Stimulated activated naive CD8-positive, alpha-beta T cell treated with anti-CD3 and anti-CD28 coated beads, Interleukin-15, Interleukin-2, amounts not matched to agents 100 U/mL and 50 U/mL, for 24 hours (primary cell): ENCODE measurements around the gene TTC8.
"Not testable (repeated sequence)": the region's sequence is repeated elsewhere in the genome, so short reads cannot be mapped to it uniquely, and the experiment has no call there.

ENCODE experiments used
- ATAC-seq: fragments of 150-1000 bp; cut with Tn5 transposase; one replicate; pipeline ENCODE4 v1.10.0; 2021
- DNase-seq: peaks from one replicate; pipeline ENCODE4 v3.0.0; 2021

The TTC8 gene

GRCh38 chr14:88824314-88825077 is at the start of gene TTC8:
Gene TTC8 (plus strand): TSS chr14:88824651. CDS start chr14:88824708, 57 bp downstream.
- ATAC-seq (peak; percentile 97), DNase-seq (peak; percentile 83)

DNA sequence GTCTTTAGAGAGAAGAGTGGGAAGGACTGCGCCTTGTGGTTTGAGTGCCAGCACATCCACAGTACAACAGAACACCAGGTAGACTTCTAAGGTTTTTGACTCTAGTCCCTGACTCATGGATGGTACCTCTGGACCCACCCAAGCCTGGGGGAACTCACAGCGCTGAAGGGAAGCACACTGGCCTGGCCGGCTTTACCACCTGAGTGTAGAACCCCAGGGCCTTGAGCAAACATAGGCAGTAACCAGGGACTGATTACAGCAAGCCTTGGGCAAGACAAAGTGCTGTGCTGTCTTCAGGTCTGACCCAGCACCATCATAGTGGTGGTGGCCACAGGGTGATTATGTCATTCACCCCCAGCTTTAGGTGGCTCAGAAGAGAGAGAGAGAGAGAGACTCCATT is 48.9 kb upstream of the TTC8 start:
- no peak for DNase-seq
- ATAC-seq, result no peak

- DNase-seq (no peak), ATAC-seq (no peak)
Observed at GRCh38 chr14:88785911-88786310, 38.5 kb upstream of the TTC8 start.

- no peak for ATAC-seq
Observed at GRCh38 chr14:88786715-88787114, 37.7 kb upstream of the TTC8 start.

GRCh38 chr14:88789573-88789972 is 34.9 kb upstream of the TTC8 start:
- not testable (repeated sequence) for DNase-seq

More at GRCh38 chr14:88786715-88787114, 37.7 kb upstream of the TTC8 start:
- no peak for DNase-seq

DNA sequence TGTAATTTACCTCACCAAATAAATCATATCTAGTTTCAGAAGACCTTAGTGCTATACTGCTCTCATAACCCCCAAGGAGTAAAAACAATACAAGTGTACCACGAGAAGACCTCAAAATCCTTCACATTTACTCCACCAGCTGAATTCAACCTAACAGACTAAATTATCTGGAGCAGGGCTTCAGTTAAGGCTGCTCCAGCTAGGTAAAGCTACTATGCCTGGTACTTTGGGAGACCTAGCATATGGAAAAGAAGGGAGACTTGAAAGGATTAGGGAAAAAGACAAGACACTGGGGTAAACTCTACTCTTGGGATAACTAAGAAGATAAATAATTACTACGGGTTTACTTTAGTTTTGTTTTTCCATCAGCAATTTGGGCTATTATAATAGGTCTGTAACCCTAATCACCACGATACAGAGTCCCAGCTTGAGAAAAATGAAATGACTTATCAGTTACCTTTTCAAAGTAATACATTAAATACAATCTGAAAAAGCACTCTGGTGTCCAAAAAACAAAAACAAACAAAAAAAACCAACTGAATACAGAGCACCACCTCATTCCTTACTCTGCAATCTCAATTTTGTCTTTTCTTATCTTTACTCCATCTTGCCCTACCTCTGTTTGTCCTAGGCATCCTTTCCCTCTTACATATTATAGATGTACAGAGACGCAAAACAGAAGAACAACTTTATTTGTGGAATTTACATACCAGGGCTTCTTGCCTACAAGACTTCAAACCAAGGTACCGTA is 33.8 kb upstream of the TTC8 start:
- DNase-seq (no peak), ATAC-seq (no peak)

More at GRCh38 chr14:88789573-88789972, 34.9 kb upstream of the TTC8 start:
- peak; percentile 38 for ATAC-seq

DNA sequence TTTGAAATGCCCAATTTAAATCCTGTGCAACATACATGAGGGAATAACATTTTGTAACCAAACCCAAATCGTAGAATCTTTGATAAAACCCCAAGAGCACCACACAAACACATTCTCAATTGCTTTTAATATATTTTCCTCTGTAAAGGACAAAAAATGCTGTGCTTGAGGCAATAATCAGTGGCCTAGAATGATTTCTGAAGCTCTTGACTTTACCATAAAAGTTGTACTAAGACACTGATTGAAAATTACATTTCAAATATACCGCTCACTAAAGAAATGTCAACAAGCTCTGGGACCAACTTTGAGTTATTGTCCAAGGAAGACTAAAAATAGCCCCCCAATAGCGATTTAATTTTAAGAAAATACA is 33.2 kb upstream of the TTC8 start:
- no peak for ATAC-seq
- DNase-seq, result no peak

DNA sequence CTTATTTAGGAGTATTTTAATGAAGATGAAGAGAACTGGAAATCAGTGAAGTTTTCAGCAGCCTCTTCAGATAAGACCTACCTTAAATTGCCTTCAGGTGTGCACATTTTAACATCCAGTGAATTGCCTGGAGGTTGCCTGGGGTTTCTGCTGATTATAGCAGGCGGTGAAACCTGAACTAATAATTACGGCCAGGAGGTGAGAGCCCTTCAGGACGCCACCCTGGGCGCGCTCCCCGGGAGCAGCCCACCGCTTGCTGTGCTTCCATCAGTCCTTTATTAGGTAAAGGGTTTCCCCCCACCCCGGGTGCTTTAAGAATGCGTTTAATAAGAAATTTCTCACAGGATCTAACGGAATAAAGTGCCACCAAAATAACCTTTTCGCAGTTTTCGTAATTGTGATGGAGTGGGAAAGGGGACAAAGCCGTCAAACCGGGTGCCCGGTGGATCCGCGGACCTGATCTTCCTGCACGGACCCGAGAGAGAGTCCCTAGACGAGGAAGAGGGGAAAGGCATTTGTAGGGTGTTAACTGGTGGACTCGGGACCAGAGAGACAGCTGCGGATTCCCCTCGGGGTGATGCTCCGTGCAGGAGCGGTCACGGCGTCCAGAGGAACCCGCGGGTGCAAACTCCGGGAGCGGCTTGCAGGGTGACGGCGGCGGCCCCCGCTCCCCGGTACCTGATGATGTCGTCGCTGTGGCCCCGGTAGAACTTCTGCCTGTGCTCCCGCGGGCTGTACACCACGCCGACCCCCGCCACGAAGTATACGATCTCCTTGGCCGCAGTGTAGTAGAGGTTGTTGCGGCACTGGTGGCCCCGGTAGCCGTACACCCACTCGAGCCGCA is 32.6 kb upstream of the TTC8 start:
- ATAC-seq (no peak), DNase-seq (peak; percentile 38)

GRCh38 chr14:88792473-88793258 is 31.8 kb upstream of the TTC8 start, which contains the start of gene EML5:
Gene EML5 (minus strand): TSS chr14:88792953. CDS start chr14:88792503, 450 bp downstream.
- peak; percentile 86 for ATAC-seq
- peak; percentile 84 for DNase-seq

DNA sequence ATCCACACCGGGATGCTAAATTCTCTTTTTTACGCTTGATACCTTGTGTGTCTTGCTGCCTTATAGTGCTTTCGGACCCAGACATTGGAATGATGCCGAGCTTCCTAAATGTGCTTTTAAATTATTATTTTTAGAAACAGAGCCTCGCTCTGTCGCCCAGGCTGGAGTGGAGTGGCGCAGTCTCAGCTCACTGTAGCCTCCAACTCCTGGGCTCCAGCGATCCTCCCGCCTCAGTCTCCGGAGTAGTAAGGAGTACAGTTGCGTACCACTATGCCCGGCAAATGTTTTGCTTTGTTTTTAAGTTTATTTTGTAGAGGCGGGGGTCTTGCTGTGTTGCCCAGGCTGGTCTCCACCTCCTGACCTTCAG is 31.2 kb upstream of the TTC8 start:
- ATAC-seq (no peak), DNase-seq (peak; percentile 8)

DNA sequence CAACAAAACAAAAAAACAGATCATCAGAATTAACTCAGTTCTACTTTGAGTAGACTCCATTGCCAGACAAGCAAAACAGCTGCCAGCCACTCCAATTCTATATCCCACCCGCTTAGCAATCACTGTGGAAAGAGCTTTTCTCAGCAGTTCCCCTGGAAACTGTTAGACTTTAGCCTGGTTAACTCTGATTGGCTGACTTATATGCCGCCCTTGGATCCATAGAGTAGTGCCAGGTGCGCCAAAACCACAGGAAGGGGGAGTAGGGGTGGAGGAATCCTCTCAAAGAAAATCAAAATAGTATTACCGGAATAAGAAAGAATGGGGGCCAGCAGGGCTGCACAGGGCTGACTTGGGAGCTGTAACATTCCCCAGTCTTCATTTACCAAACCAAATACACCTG is 26.3 kb upstream of the TTC8 start:
- DNase-seq (no peak), ATAC-seq (no peak)

- ATAC-seq, result no peak
- no peak for DNase-seq
Observed at GRCh38 chr14:88799522-88799921, 24.9 kb upstream of the TTC8 start.

- ATAC-seq, result no peak
Observed at GRCh38 chr14:88802596-88802995, 21.9 kb upstream of the TTC8 start.

GRCh38 chr14:88804035-88804434 is 20.4 kb upstream of the TTC8 start:
- no peak for ATAC-seq
- DNase-seq, result no peak

More at GRCh38 chr14:88802596-88802995, 21.9 kb upstream of the TTC8 start:
- no peak for DNase-seq

GRCh38 chr14:88804477-88804876 is 20.0 kb upstream of the TTC8 start:
- no peak for DNase-seq
- ATAC-seq, result no peak

GRCh38 chr14:88808359-88808758 is 16.1 kb upstream of the TTC8 start:
- no peak for ATAC-seq
- no peak for DNase-seq

DNA sequence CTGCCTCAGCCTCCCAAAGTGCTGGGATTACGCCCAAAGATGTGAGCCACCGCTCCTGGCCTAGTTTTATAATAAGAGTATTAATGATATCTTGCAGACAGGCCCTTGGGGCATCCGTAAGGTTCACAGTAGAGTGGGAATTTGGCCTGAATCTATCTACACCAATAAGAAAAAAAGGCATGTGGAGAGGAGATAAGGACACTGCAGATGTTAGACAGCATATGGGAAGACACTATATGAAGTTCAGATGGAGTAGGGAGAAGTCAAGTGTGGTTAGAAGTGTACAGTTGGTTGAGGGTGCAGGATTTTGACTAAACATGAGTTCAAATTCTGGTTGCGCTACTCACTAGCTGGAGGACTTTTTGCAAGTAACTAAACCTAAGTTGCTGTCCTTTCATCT is 8.5 kb upstream of the TTC8 start:
- no peak for DNase-seq
- ATAC-seq, result no peak

GRCh38 chr14:88818018-88818417 is 6.4 kb upstream of the TTC8 start:
- no peak for DNase-seq
- no peak for ATAC-seq

- ATAC-seq, DNase-seq: not testable (repeated sequence)
Observed at GRCh38 chr14:88819674-88820073, 4.8 kb upstream of the TTC8 start.

- ATAC-seq (no peak), DNase-seq (no peak)
Observed at GRCh38 chr14:88821378-88821777, 3.1 kb upstream of the TTC8 start.

DNA sequence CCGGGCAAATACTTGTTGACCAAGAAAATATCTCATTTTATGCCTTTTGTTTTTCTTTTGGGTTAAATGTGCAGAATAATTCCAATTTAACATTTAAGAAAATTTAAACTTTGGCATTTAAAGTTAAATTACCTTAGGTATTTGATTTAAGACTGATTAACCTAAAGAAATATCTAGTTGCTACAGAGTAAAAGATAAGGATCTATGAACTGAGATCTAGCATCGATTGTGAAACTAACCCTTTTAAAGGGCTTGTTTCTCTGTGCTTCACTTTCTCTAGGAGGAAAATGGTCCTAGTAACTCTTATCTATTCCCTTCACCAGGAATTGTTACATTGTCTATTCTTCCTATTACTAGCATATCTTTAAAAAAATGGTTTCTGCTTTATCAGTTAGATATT is 2.6 kb upstream of the TTC8 start:
- DNase-seq (no peak), ATAC-seq (no peak)

DNA sequence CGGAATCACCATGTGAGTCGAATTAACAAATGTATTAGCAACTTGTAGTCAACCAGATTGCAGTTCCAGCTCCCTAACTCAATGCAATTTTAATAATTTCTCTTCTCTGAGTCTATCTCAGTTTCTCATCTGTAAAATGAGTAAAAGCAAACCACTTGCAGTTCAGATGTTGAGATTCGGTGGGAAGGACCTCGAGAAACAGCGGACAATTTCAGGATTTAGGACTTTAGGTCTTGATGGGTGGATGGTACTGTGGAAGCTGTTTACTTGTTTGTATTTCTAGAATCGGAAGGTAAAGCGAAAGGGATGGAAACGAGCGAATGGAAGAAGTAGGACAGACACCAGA is 510 bp upstream of the TTC8 start:
- no peak for DNase-seq
- no peak for ATAC-seq
